CD4-positive, alpha-beta memory T cell (primary cell): Measurements from ENCODE around the gene RPS3. TPM values are rescaled to one million over a fixed set of nuclear protein-coding genes. Genes with fewer than 3 reads are reported as not detected.

Experiments used
- CTCF ChIA-PET: fragments of 350-600 bp; sonication (Branson Sonifier 250); formaldehyde crosslinking; loops from one replicate; lab custom pipeline; 2021; ENCODE audit warnings: inconsistent platforms; ENCODE audit not compliant: partially characterized antibody; lab: Charles Lee
- POLR2A ChIA-PET: fragments of 350-600 bp; sonication (Branson Sonifier 250); formaldehyde crosslinking; loops from one replicate; lab custom pipeline; 2021; ENCODE audit not compliant: partially characterized antibody; lab: Charles Lee
- DNase-seq, 5 donors: peaks; one replicate each; pipeline versions ENCODE4 v3.0.0 to v3.0.0-alpha.2; 2020 to 2022; ENCODE audit warnings: mixed read lengths in 1 of 5
- H3K27ac ChIP-seq: one replicate; pipeline ENCODE4 v1.7.0; 2013; ENCODE audit warnings: low read depth, low read length
- H3K27me3 ChIP-seq: 2 replicates; pipeline ENCODE4 v1.7.0; 2013; ENCODE audit warnings: mild to moderate bottlenecking, low read length, moderate library complexity; ENCODE audit not compliant: insufficient read depth
- H3K36me3 ChIP-seq: 2 replicates; pipeline ENCODE4 v1.7.0; 2013; ENCODE audit warnings: mild to moderate bottlenecking, low read length, moderate library complexity; ENCODE audit not compliant: insufficient read depth
- H3K4me1 ChIP-seq: 2 replicates; pipeline ENCODE4 v1.7.0; 2013; ENCODE audit warnings: mild to moderate bottlenecking, low read length, moderate library complexity; ENCODE audit not compliant: insufficient read depth
- H3K4me3 ChIP-seq, 2 donors: one replicate each; pipeline ENCODE4 v1.7.0; 2013; ENCODE audit warnings: low read length in 2 of 2, mild to moderate bottlenecking in 1 of 2
- H3K9me3 ChIP-seq, 2 donors: one replicate each; pipeline ENCODE4 v1.7.0; 2013; ENCODE audit warnings: low read length in 2 of 2, control low read depth in 1 of 2; ENCODE audit not compliant: control insufficient read depth in 1 of 2
- H3K27ac Mint-ChIP-seq, 7 donors: one replicate each; pipeline ENCODE4 v1.8.0; 2020 to 2021; ENCODE audit warnings: mixed read lengths in 7 of 7, mild to moderate bottlenecking in 6 of 7, inconsistent platforms in 3 of 7, moderate library complexity in 3 of 7
- H3K27me3 Mint-ChIP-seq, 2 donors: one replicate each; pipeline ENCODE4 v1.8.0; 2020 to 2021; ENCODE audit warnings: mixed read lengths in 2 of 2
- H3K36me3 Mint-ChIP-seq, 2 donors: one replicate each; pipeline ENCODE4 v1.8.0; 2020 to 2021; ENCODE audit warnings: mixed read lengths in 2 of 2, inconsistent platforms in 1 of 2, mild to moderate bottlenecking in 1 of 2
- H3K4me1 Mint-ChIP-seq, 4 donors: one replicate each; pipeline ENCODE4 v1.8.0; 2020 to 2021; ENCODE audit warnings: mixed read lengths in 4 of 4, mild to moderate bottlenecking in 1 of 4
- H3K4me3 Mint-ChIP-seq, 8 donors: one replicate each; pipeline ENCODE4 v1.8.0; 2020 to 2021; ENCODE audit warnings: mixed read lengths in 8 of 8, mild to moderate bottlenecking in 7 of 8, moderate library complexity in 6 of 8, inconsistent platforms in 3 of 8
- H3K9me3 Mint-ChIP-seq, 8 donors: one replicate each; pipeline ENCODE4 v1.8.0; 2020 to 2021; ENCODE audit warnings: mixed read lengths in 8 of 8, mild to moderate bottlenecking in 5 of 8, inconsistent platforms in 3 of 8, moderate library complexity in 1 of 8
- intact Hi-C: fragments of 100-400 bp; cut with micrococcal nuclease; formaldehyde crosslinking; loops from one replicate; pipeline ENCODE4 v1.15.1; 2023
- polyA plus RNA-seq, 2 donors: library from polyadenylated mRNA; unstranded; fragments of 300-500 nt; fragmentation: Illumina TruSeq; gene quantifications; one replicate each; pipeline ENCODE4 v1.2.3, GENCODE V29; 2021
- total RNA-seq, 2 experiments: library from RNA; stranded (reverse); gene quantifications; one replicate each; pipeline ENCODE4 v1.2.3, GENCODE V29; 2021

The RPS3 gene
- total and polyA plus RNA-seq, 4 experiments from 2014 or later = 4,846 to 5,812 (median 5,249) TPM

- no peaks in the 10 kb centered on the region for H3K9me3 ChIP-seq
- H3K36me3 Mint-ChIP-seq = peaks cover 42 to 58% of the 10 kb centered on the region in 2 donors
- CTCF ChIA-PET = interaction anchor here (0.6 to 6.3 kb wide), 21 partner anchors 8 to 133 kb away, joined by 3 to 45 read pairs (median 5); partner anchors contain the start of gene GDPD5
- H3K36me3 ChIP-seq = peaks cover 45% of the 10 kb centered on the region
- peak; percentile 37 to 60 (median 45) for DNase-seq
- H3K4me3 ChIP-seq = peak overlapping the region; percentile 71 to 93
- H3K4me1 Mint-ChIP-seq = peaks cover 31 to 57% (median 41%) of the 10 kb centered on the region in 4 donors
- H3K4me3 Mint-ChIP-seq = peak overlapping the region; percentile 88 to 98 (median 96)
- no peaks in the 10 kb centered on the region for H3K9me3 Mint-ChIP-seq
- peak overlapping the region; percentile 96 to 99 (median 98) for H3K27ac Mint-ChIP-seq
- POLR2A ChIA-PET = interaction anchor here (0.6 to 6.2 kb wide), 26 partner anchors 8 to 451 kb away, joined by 3 to 39 read pairs (median 4); partner anchors contain the start of genes GDPD5, NEU3, SERPINH1 and SPCS2
- peak overlapping the region; percentile 83 for H3K27ac ChIP-seq
- H3K27me3 ChIP-seq = no peaks in the 10 kb centered on the region
- H3K4me1 ChIP-seq = peaks cover 43% of the 10 kb centered on the region
- peaks cover 0 to 1% of the 10 kb centered on the region in 2 donors for H3K27me3 Mint-ChIP-seq
- intact Hi-C loops = no loop called here
Observed at GRCh38 chr11:75400146-75400865, 988 bp downstream of the RPS3 start.

- Mint-ChIP-seq H3K36me3 (peaks cover 53 to 73% of the 10 kb centered on the region in 2 donors), H3K4me3 (peak overlapping the region; percentile 57 to 95 (median 74)), H3K4me1 (peaks cover 33 to 70% (median 43%) of the 10 kb centered on the region in 4 donors), H3K27ac (peak overlapping the region; percentile 86 to 99 (median 97)), H3K9me3 (no peaks in the 10 kb centered on the region), H3K27me3 (peaks cover 0 to 1% of the 10 kb centered on the region in 2 donors)
- H3K27me3 ChIP-seq = no peaks in the 10 kb centered on the region
- H3K9me3 ChIP-seq = no peaks in the 10 kb centered on the region
- H3K4me1 ChIP-seq = peaks cover 43% of the 10 kb centered on the region
- peak overlapping the region; percentile 83 for H3K27ac ChIP-seq
- intact Hi-C loops = no loop called here
- ChIA-PET POLR2A (interaction anchor here (6.2 kb wide), 1 partner anchor 28 kb away, joined by 39 read pairs; no protein-coding TSS in a partner anchor), CTCF (interaction anchor here (1.4 to 6.3 kb wide), 3 partner anchors 13 to 129 kb away, joined by 5 to 45 read pairs (median 11); no protein-coding TSS in a partner anchor)
- no peak for DNase-seq
- H3K4me3 ChIP-seq = no peak overlapping the region
- peaks cover 62% of the 10 kb centered on the region for H3K36me3 ChIP-seq
Observed at GRCh38 chr11:75402002-75402773, 2.9 kb downstream of the RPS3 start.

- peak overlapping the region; percentile 83 for H3K27ac ChIP-seq
- ChIA-PET CTCF (interaction anchor here (0.8 to 6.3 kb wide), 6 partner anchors 13 to 173 kb away, joined by 3 to 45 read pairs (median 4); no protein-coding TSS in a partner anchor), POLR2A (interaction anchor here (6.2 kb wide), 1 partner anchor 27 kb away, joined by 39 read pairs; no protein-coding TSS in a partner anchor)
- Mint-ChIP-seq H3K9me3 (no peaks in the 10 kb centered on the region), H3K4me3 (peak overlapping the region in 3 of 8 donors; percentile 22 to 94 (median 63)), H3K4me1 (peaks cover 38 to 75% (median 48%) of the 10 kb centered on the region in 4 donors), H3K36me3 (peaks cover 58 to 78% of the 10 kb centered on the region in 2 donors), H3K27ac (peak overlapping the region; percentile 68 to 99 (median 96)), H3K27me3 (peaks cover 0 to 1% of the 10 kb centered on the region in 2 donors)
- H3K4me1 ChIP-seq = peaks cover 43% of the 10 kb centered on the region
- H3K27me3 ChIP-seq = no peaks in the 10 kb centered on the region
- intact Hi-C loops = no loop called here
- no peak for DNase-seq
- no peak overlapping the region for H3K4me3 ChIP-seq
- H3K9me3 ChIP-seq = no peaks in the 10 kb centered on the region
- peaks cover 62% of the 10 kb centered on the region for H3K36me3 ChIP-seq
Observed at GRCh38 chr11:75403037-75403436, 3.7 kb downstream of the RPS3 start.

GRCh38 chr11:75403983-75404658 lies 4.8 kb downstream of the RPS3 start:
- peaks cover 59 to 79% of the 10 kb centered on the region in 2 donors for H3K36me3 Mint-ChIP-seq
- Histone ChIP-seq H3K27ac (no peak overlapping the region), H3K27me3 (no peaks in the 10 kb centered on the region), H3K9me3 (no peaks in the 10 kb centered on the region), H3K4me1 (peaks cover 43% of the 10 kb centered on the region), H3K4me3 (no peak overlapping the region), H3K36me3 (peaks cover 62% of the 10 kb centered on the region)
- H3K27me3 Mint-ChIP-seq = peaks cover 0 to 1% of the 10 kb centered on the region in 2 donors
- H3K4me3 Mint-ChIP-seq = no peak overlapping the region
- POLR2A ChIA-PET = interaction anchor here (0.8 to 6.2 kb wide), 2 partner anchors 16 to 26 kb away, joined by 3 to 39 read pairs; no protein-coding TSS in a partner anchor
- peaks cover 38 to 75% (median 48%) of the 10 kb centered on the region in 4 donors for H3K4me1 Mint-ChIP-seq
- H3K9me3 Mint-ChIP-seq = no peaks in the 10 kb centered on the region
- peak overlapping the region in 4 of 7 donors; percentile 52 to 97 (median 76) for H3K27ac Mint-ChIP-seq
- no peak for DNase-seq
- CTCF ChIA-PET = interaction anchor here (1.1 to 1.5 kb wide), 3 partner anchors 14 to 41 kb away, joined by 3 to 4 read pairs (median 4); no protein-coding TSS in a partner anchor
- intact Hi-C loops = no loop called here

DNA sequence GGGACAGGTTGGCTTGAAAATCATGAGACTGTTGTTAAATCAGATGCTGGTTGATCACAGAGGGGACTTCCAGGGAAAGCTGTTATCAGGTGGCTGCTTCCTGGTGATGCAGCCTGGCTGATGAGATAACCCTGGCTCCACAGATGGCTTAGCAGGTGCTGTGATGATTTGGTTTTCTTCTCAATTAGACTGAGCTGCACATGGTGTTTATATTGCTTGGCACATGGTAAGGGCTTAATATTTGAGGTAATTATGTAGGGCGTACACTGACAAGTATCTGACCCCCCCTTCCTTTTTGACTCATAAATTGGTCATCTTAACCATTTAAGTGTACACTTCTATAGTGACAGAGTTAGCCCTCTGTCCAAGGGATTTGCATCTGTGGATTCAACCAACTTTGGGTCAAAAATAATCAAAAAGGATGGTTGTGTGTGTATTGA lies 7.0 kb downstream of the RPS3 start:
- intact Hi-C loops = no loop called here
- peaks cover 56% of the 10 kb centered on the region for H3K36me3 ChIP-seq
- ChIA-PET POLR2A (interaction anchor here (0.7 to 1.3 kb wide), 3 partner anchors 22 to 119 kb away, joined by 3 read pairs; partner anchors contain the start of gene GDPD5), CTCF (interaction anchor here (1.1 to 3.8 kb wide), 6 partner anchors 20 to 130 kb away, joined by 3 to 46 read pairs (median 12); partner anchors contain the start of gene GDPD5)
- Mint-ChIP-seq H3K9me3 (no peaks in the 10 kb centered on the region), H3K4me1 (peaks cover 30 to 53% (median 36%) of the 10 kb centered on the region in 4 donors), H3K27me3 (no peaks in the 10 kb centered on the region), H3K27ac (peak overlapping the region in 2 of 7 donors; percentile 42 to 68), H3K4me3 (no peak overlapping the region), H3K36me3 (peaks cover 54 to 60% of the 10 kb centered on the region in 2 donors)
- H3K4me3 ChIP-seq = no peak overlapping the region
- H3K4me1 ChIP-seq = peaks cover 36% of the 10 kb centered on the region
- no peak for DNase-seq
- H3K27ac ChIP-seq = no peak overlapping the region
- no peaks in the 10 kb centered on the region for H3K27me3 ChIP-seq
- H3K9me3 ChIP-seq = no peaks in the 10 kb centered on the region

- DNase-seq = no peak
- intact Hi-C loops = loop anchor here (1.0 kb wide), 1 partner anchor 123 kb away; no protein-coding TSS in a partner anchor
- CTCF ChIA-PET = interaction anchor here (0.9 to 3.8 kb wide), 10 partner anchors 8 to 132 kb away, joined by 4 to 46 read pairs (median 11); no protein-coding TSS in a partner anchor
Observed at GRCh38 chr11:75408957-75409219, 9.6 kb downstream of the RPS3 start.

More at GRCh38 chr11:75408957-75409219, 9.6 kb downstream of the RPS3 start:
- Mint-ChIP-seq H3K4me3 (no peak overlapping the region), H3K27me3 (no peaks in the 10 kb centered on the region), H3K27ac (no peak overlapping the region), H3K36me3 (peaks cover 35 to 55% of the 10 kb centered on the region in 2 donors), H3K9me3 (no peaks in the 10 kb centered on the region), H3K4me1 (peaks cover 12 to 28% (median 15%) of the 10 kb centered on the region in 4 donors)
- no peaks in the 10 kb centered on the region for H3K9me3 ChIP-seq
- H3K27me3 ChIP-seq = no peaks in the 10 kb centered on the region
- H3K4me3 ChIP-seq = no peak overlapping the region
- H3K4me1 ChIP-seq = peaks cover 10% of the 10 kb centered on the region
- no peak overlapping the region for H3K27ac ChIP-seq
- H3K36me3 ChIP-seq = peaks cover 35% of the 10 kb centered on the region
- POLR2A ChIA-PET = interaction anchor here (1.1 to 1.4 kb wide), 2 partner anchors 9 to 11 kb away, joined by 3 to 6 read pairs; no protein-coding TSS in a partner anchor
